Neural progenitor cell (in vitro differentiated cells): ENCODE results near the gene CD79A.

Experiments used
- EZH2 ChIP-seq: fragments of 200-600 bp; sonication (generic); IDR thresholded peaks from 2 replicates; pipeline ENCODE4 v1.6.1; 2017; ENCODE audit warnings: antibody characterized with exemption, mild to moderate bottlenecking, moderate library complexity
- TF ChIP-seq, protein P1 (sequence below): fragments of 200-600 bp; sonication (generic); IDR thresholded peaks from 2 replicates; pipeline ENCODE4 v1.5.1; 2017; ENCODE audit warnings: antibody characterized with exemption, mild to moderate bottlenecking

DNA sequence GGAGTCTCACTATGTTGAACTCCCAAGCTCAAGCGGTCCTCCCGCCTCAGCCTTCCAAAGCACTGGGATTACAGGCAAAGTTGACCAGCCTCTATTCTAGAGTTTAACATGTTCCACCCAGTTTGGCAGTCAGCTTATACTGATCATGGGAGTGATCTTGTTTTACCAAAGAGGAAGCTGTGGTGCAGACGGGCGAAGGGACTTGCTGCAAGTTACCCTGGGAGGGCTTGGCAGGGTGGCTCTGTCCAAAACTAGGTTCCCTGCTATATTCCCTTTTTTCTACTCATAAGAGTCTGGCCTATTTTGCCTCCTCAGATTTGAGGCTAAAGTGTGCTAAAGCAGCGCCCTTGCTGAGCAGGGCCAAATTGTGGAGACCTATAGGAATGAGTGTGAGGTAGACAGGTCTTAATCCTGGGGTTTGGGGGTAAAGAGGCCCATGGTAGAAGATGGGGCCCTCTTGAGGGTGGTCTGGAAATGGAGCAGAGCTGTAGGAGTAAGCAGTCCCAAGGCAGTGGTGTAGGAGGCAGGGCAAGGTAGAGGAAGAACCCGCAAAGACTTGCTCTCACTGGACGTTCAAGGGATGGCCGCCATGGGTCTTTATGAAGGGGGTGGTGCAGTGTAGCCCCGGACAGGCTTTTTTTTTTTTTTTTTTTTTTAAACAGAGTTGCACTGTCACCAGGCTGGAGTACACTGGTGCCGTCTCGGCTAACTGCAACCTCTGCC is 13.7 kb upstream of the CD79A start:
- TF ChIP-seq, protein P1, sequence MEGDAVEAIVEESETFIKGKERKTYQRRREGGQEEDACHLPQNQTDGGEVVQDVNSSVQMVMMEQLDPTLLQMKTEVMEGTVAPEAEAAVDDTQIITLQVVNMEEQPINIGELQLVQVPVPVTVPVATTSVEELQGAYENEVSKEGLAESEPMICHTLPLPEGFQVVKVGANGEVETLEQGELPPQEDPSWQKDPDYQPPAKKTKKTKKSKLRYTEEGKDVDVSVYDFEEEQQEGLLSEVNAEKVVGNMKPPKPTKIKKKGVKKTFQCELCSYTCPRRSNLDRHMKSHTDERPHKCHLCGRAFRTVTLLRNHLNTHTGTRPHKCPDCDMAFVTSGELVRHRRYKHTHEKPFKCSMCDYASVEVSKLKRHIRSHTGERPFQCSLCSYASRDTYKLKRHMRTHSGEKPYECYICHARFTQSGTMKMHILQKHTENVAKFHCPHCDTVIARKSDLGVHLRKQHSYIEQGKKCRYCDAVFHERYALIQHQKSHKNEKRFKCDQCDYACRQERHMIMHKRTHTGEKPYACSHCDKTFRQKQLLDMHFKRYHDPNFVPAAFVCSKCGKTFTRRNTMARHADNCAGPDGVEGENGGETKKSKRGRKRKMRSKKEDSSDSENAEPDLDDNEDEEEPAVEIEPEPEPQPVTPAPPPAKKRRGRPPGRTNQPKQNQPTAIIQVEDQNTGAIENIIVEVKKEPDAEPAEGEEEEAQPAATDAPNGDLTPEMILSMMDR = no peak
- no peak for TF ChIP-seq EZH2
